Measurements from ENCODE around the gene KASH5.

The KASH5 gene

DNA sequence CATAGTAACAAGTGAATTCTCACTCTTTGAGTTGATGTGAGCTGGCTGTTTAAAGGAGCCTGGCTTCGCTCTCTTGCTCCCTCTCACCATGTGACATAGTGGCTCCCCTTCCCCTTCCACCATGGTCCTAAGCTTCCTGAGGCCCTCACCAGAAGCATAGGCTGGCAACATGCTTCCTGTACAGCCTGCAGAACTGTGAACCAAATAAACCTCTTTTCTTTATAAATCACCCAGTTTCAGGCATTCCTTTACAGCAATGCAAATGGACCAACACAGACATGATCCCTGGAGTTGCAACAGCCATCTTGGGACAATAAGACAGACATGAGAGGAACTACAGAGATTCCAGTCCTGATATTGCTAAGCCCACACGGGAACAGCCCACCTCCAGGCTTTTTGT, 38.5 kb upstream of the KASH5 start:
- Mint-ChIP-seq H3K27ac (no peak overlapping the region), H3K4me3 (no peak overlapping the region), H3K9me3 (no peaks in the 10 kb centered on the region), H3K27me3 (ENCODE audit: low read depth) (peaks cover 5% of the 10 kb centered on the region), H3K36me3 (ENCODE audit: low read depth) (peaks cover 4% of the 10 kb centered on the region), H3K4me1 (ENCODE audit: low read depth) (peaks cover 5% of the 10 kb centered on the region)
- no peak for DNase-seq (ENCODE audit: low spot score)

GRCh38 chr19:49355909-49356353, 32.1 kb upstream of the KASH5 start:
- H3K27ac Mint-ChIP-seq: no peak overlapping the region
- peaks cover 38% of the 10 kb centered on the region for H3K27me3 Mint-ChIP-seq (ENCODE audit: low read depth)
- H3K4me3 Mint-ChIP-seq: no peak overlapping the region
- peaks cover 2% of the 10 kb centered on the region for H3K4me1 Mint-ChIP-seq (ENCODE audit: low read depth)
- no peaks in the 10 kb centered on the region for H3K36me3 Mint-ChIP-seq (ENCODE audit: low read depth)
- H3K9me3 Mint-ChIP-seq: no peaks in the 10 kb centered on the region
- no peak for DNase-seq (ENCODE audit: low spot score)

- no peak for DNase-seq (ENCODE audit: low spot score)
- peaks cover 42% of the 10 kb centered on the region for H3K27me3 Mint-ChIP-seq (ENCODE audit: low read depth)
- H3K4me3 Mint-ChIP-seq: no peak overlapping the region
- H3K9me3 Mint-ChIP-seq: no peaks in the 10 kb centered on the region
- peaks cover 2% of the 10 kb centered on the region for H3K4me1 Mint-ChIP-seq (ENCODE audit: low read depth)
- H3K27ac Mint-ChIP-seq: no peak overlapping the region
- H3K36me3 Mint-ChIP-seq (ENCODE audit: low read depth): no peaks in the 10 kb centered on the region
These were observed 31.7 kb upstream of the KASH5 start for GRCh38 chr19:49356382-49356781.

- no peak overlapping the region for H3K27ac Mint-ChIP-seq
- H3K4me1 Mint-ChIP-seq (ENCODE audit: low read depth): peaks cover 5% of the 10 kb centered on the region
- H3K36me3 Mint-ChIP-seq (ENCODE audit: low read depth): no peaks in the 10 kb centered on the region
- no peak overlapping the region for H3K4me3 Mint-ChIP-seq
- no peak for DNase-seq (ENCODE audit: low spot score)
- H3K27me3 Mint-ChIP-seq (ENCODE audit: low read depth): peaks cover 49% of the 10 kb centered on the region
- no peaks in the 10 kb centered on the region for H3K9me3 Mint-ChIP-seq
These were observed 30.9 kb upstream of the KASH5 start for GRCh38 chr19:49357186-49357585.

- DNase-seq (ENCODE audit: low spot score): no peak
- Mint-ChIP-seq H3K4me3 (no peak overlapping the region), H3K27ac (no peak overlapping the region), H3K27me3 (ENCODE audit: low read depth) (peaks cover 46% of the 10 kb centered on the region), H3K9me3 (no peaks in the 10 kb centered on the region), H3K36me3 (ENCODE audit: low read depth) (no peaks in the 10 kb centered on the region), H3K4me1 (ENCODE audit: low read depth) (peaks cover 5% of the 10 kb centered on the region)
These were observed 27.9 kb upstream of the KASH5 start for GRCh38 chr19:49359851-49360820.

DNA sequence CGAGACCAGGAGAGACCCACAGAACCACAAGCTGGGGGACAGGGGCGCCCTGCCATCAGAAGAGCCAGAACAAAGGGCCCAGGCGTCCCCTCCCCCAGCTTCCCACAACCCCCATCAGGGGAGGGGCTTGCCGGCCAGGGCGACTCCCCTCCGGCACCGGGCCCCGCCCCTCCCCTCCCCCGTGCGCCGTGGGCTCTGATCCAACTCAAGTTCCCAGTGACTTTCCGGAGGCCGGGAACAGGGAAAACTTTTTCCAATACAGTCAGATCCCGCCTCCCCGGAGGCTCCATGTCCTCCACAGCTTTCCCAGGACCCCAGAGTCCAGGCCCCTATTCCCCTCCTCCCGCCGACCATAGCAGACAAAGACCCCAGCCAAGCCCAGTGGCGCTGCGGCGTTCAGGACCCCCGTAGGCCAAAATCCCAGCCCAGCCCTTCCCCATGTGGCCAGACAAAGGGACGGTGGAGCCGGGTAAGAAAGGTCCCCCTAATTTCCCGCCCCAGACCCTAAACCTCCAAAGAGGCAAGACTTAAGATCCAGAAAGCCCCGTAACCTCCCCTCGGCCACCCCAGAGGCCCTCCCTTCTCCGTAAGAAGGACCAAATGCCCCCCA, 26.5 kb upstream of the KASH5 start:
- no peak overlapping the region for H3K4me3 Mint-ChIP-seq
- peaks cover 4% of the 10 kb centered on the region for H3K4me1 Mint-ChIP-seq (ENCODE audit: low read depth)

DNA sequence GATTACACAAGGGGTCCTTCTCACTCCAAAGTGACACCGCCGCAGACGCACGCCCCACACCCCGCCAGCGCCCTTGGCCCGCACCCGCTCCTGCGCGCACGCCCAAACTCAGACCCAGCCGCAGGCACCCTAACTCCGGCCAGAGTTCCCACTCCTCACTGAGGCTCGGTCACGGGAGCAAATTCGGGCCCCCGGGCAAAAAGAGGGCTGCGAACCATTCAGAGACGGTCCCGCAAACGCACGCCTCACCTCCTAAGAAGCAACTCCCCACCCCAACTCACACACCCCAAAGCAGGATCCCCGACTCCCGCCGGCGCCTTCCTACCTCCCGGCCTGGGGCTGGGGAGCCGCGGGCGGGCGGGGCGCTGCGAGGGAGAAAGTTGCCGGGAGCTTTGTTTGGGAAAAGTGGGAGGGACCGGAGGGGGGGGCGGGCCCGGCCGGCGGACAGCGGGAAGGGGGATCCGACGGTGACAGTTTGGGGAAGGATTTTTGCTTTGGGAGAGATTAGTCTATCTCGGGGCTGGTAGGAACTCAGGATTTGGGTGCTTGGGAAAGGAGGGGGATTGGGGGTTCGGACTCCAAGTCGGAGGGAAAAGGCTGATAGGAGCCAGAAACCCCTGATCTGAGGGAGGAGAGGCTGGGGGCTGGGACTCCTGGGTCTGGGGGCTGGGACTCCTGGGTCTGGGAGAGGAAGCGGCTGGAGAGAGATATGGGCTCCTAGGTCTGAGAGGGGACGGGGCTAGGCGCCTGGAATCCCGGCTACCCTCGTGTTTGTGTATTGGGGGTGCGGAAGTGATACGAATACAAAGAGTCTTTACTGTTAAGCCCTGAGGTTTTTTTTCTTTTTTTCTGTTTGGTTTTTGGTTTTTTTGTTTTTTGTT, 25.8 kb upstream of the KASH5 start, which contains the start of gene TEAD2:
Gene TEAD2 (minus strand): TSS at position 369 of the 881 bp plus-strand sequence. CDS start 2,341 bp downstream, outside the sequence.
- peak within 1 kb of the TSS; percentile 29 for H3K4me3 Mint-ChIP-seq

More for the DNA sequence above, 26.5 kb upstream of the KASH5 start:
- Mint-ChIP-seq H3K36me3 (ENCODE audit: low read depth) (no peaks in the 10 kb centered on the region), H3K27me3 (ENCODE audit: low read depth) (peaks cover 42% of the 10 kb centered on the region), H3K9me3 (no peaks in the 10 kb centered on the region), H3K27ac (no peak overlapping the region)
- no peak for DNase-seq (ENCODE audit: low spot score)

DNA sequence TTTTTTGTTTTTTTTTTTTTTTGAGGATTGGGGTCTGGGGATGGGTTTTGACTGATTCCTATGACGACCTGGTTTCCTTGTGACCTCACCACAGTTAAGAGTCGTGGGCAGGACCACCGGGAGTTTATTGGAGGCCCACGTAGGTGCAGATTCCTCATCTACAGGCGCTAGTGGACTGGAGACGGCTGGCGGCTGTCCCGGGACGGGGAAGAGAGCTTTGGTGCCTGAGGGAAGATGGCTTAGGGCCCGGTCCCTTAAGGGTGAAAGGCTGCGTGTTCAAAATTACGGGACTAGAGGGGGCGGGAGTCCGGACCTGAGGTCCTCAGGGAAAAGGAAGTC, 25.2 kb upstream of the KASH5 start:
- H3K27me3 Mint-ChIP-seq (ENCODE audit: low read depth): peaks cover 34% of the 10 kb centered on the region
- H3K9me3 Mint-ChIP-seq: no peaks in the 10 kb centered on the region
- no peak overlapping the region for H3K27ac Mint-ChIP-seq
- H3K4me3 Mint-ChIP-seq: no peak overlapping the region
- H3K36me3 Mint-ChIP-seq (ENCODE audit: low read depth): no peaks in the 10 kb centered on the region
- H3K4me1 Mint-ChIP-seq (ENCODE audit: low read depth): peaks cover 4% of the 10 kb centered on the region
- no peak for DNase-seq (ENCODE audit: low spot score)

More for the DNA sequence above, 25.8 kb upstream of the KASH5 start, which contains the start of gene TEAD2:
- DNase-seq (ENCODE audit: low spot score): no peak
- peaks cover 36% of the 10 kb centered on the region for H3K27me3 Mint-ChIP-seq (ENCODE audit: low read depth)
- peaks cover 4% of the 10 kb centered on the region for H3K4me1 Mint-ChIP-seq (ENCODE audit: low read depth)
- H3K36me3 Mint-ChIP-seq (ENCODE audit: low read depth): no peaks in the 10 kb centered on the region
- no peaks in the 10 kb centered on the region for H3K9me3 Mint-ChIP-seq
- no peak within 1 kb of the TSS for H3K27ac Mint-ChIP-seq

DNA sequence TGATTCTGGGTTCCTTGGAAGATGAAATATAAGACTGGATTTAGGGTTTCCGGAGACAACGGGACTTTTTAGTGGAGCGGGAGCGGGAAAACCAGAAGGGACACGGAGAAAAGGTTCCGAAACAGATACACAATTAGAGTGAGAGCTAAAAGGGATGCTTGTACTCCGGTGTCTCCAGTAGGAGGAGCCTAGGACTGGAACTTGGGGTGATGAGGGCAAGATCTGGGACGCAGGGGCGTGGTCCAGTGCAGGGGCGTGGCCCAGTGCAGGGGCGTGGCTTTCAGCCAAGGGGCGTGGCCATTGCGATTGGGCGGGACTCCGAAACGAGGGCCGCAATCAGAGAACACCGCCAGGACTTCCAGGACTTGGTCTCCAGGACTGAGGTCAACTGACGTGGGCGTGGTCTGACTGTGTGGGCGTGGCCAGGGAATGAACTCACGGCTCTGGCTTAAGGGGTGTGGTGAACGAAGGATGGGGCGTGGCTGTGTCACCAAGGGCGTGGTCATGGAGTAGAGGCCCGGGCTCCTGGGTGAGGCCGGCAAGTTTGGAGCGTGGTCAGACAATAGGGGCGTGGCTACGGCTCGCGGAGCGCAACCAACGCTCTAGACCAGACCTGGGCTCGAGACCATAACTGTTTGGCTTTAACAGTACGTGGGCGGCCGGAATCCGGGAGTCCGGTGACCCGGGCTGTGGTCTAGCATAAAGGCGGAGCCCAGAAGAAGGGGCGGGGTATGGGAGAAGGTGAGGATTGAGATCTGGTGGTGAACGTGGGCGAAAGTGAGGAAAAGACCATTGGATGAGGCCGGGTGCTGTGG, 24.6 kb upstream of the KASH5 start, which contains the start of gene DKKL1:
Gene DKKL1 (plus strand): TSS at position 610 of the 815 bp plus-strand sequence. CDS start 122 bp downstream, at position 732.
- Mint-ChIP-seq H3K27me3 (ENCODE audit: low read depth) (peaks cover 34% of the 10 kb centered on the region), H3K27ac (no peak within 1 kb of the TSS), H3K36me3 (ENCODE audit: low read depth) (no peaks in the 10 kb centered on the region), H3K4me1 (ENCODE audit: low read depth) (peaks cover 4% of the 10 kb centered on the region), H3K4me3 (no peak within 1 kb of the TSS), H3K9me3 (no peaks in the 10 kb centered on the region)
- DNase-seq (ENCODE audit: low spot score): peak; percentile 81

DNA sequence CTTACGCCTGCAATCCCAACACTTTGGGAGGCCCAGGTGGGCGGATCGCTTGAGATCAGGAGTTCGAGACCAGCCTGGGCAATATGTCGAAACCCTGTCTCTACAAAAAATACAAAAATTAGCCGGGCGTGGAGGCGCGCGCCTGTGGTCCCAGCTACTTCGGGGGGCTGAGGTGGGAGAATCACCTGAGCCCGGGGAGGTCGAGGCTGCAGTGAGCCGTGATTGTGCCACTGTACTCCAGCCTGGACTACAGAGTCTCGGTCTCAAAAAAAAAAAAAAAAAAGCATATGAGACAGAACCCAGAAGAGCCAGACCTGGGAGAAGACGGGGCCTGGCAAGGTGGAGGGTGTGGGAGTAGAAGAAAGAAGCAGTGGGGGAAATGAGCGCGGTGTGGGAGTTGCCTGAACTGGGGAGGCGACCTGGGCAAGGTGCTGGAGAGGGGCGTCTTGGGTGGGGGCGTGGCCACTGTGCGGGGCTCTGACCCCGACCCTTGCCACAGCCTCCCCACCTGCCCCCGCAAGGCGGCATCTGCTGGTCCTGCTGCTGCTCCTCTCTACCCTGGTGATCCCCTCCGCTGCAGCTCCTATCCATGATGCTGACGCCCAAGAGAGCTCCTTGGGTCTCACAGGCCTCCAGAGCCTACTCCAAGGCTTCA, 23.8 kb upstream of the KASH5 start:
- Mint-ChIP-seq H3K27ac (no peak overlapping the region), H3K4me1 (ENCODE audit: low read depth) (peaks cover 4% of the 10 kb centered on the region), H3K27me3 (ENCODE audit: low read depth) (peaks cover 32% of the 10 kb centered on the region), H3K9me3 (peaks cover 5% of the 10 kb centered on the region), H3K4me3 (no peak overlapping the region), H3K36me3 (ENCODE audit: low read depth) (no peaks in the 10 kb centered on the region)
- no peak for DNase-seq (ENCODE audit: low spot score)

DNA sequence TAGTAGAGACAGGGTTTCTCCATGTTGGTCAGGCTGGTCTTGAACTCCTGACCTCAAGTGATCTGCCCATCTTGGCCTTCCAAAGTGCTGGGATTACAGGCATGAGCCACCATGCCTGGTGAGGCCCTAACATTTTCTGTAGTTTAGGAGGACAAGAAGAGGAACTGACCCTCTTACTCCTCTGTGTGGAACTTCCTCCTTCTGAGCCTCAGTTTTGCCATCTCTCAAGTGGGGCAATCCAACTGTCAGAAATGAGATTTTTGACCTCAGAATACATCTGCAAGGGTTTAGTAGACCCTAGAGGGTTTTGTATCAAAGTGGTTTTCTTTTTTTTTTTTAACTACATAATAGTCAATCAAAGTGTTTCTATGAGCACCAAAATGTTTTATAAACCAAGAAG, 21.9 kb upstream of the KASH5 start:
- Mint-ChIP-seq H3K36me3 (ENCODE audit: low read depth) (no peaks in the 10 kb centered on the region), H3K4me1 (ENCODE audit: low read depth) (peaks cover 4% of the 10 kb centered on the region), H3K27me3 (ENCODE audit: low read depth) (peaks cover 18% of the 10 kb centered on the region), H3K27ac (no peak overlapping the region), H3K4me3 (no peak overlapping the region), H3K9me3 (peaks cover 9% of the 10 kb centered on the region)
- DNase-seq (ENCODE audit: low spot score): no peak

- Mint-ChIP-seq H3K27ac (no peak overlapping the region), H3K9me3 (peaks cover 9% of the 10 kb centered on the region), H3K27me3 (ENCODE audit: low read depth) (peaks cover 8% of the 10 kb centered on the region), H3K36me3 (ENCODE audit: low read depth) (no peaks in the 10 kb centered on the region), H3K4me3 (no peak overlapping the region), H3K4me1 (ENCODE audit: low read depth) (no peaks in the 10 kb centered on the region)
- no peak for DNase-seq (ENCODE audit: low spot score)
These were observed 19.2 kb upstream of the KASH5 start for GRCh38 chr19:49368711-49369358.

Data from T-helper 2 cell treated with Interferon-gamma antibody and Interleukin-4, amounts not matched to agents 5 μg/mL and 100 μg/mL, for 36 hours (primary cell).